Ectodermal cell (in vitro differentiated cells): Measurements from ENCODE around the gene SGCB.
A peak's percentile ranks its signal among the peaks of the same experiment; 100 is the strongest.

Source experiments
- H3K27ac ChIP-seq: 2 replicates; pipeline ENCODE4 v1.7.0; 2013; ENCODE audit warnings: mild to moderate bottlenecking, low read depth, low read length; ENCODE audit not compliant: insufficient read depth, poor library complexity, severe bottlenecking
- H3K27me3 ChIP-seq: 2 replicates; pipeline ENCODE4 v1.7.0; 2013; ENCODE audit warnings: mild to moderate bottlenecking, low read length; ENCODE audit not compliant: insufficient read depth, control insufficient read depth, poor library complexity, severe bottlenecking
- H3K36me3 ChIP-seq: one replicate; pipeline ENCODE4 v1.7.0; 2013; ENCODE audit warnings: low read length; ENCODE audit not compliant: control insufficient read depth, insufficient read depth
- H3K4me1 ChIP-seq: one replicate; pipeline ENCODE4 v1.7.0; 2013; ENCODE audit warnings: low read length; ENCODE audit not compliant: control insufficient read depth, insufficient read depth
- H3K4me3 ChIP-seq: 2 replicates; pipeline ENCODE4 v1.7.0; 2013; ENCODE audit warnings: low read depth, low read length, control low read depth; ENCODE audit not compliant: insufficient read depth
- H3K9me3 ChIP-seq: 2 replicates; pipeline ENCODE4 v1.7.0; 2013; ENCODE audit warnings: mild to moderate bottlenecking, low read length, moderate library complexity; ENCODE audit not compliant: control insufficient read depth
- WGBS, 2 experiments: methylation state at CpG; one replicate each; pipeline ENCODE4 v1.1.7; 2013; ENCODE audit warnings: missing lambda C conversion rate in 2 of 2; 5-methylcytosine and 5-hydroxymethylcytosine counted together

The SGCB gene

DNA sequence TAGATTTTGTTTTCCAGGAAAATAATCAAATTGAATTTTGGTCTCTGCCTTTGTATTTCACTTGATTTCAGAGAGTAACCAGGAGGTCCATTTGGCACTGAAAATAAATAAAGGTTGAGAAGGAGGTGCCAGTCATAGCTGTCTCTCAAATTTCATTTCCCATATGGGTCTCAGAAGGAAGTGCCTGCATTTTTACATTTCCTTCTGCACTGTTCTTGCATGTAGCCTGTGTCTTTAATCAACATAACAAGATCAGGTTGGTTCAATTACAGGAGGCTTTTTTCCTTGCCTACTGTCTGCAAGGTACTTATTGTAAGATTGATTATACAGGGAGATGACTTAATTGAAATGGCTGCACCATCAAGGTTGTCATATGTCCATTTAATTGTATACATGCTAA is 33.7 kb downstream of the SGCB start:
- Histone ChIP-seq H3K27me3 (no peaks in the 10 kb centered on the region), H3K27ac (no peak overlapping the region), H3K36me3 (no peaks in the 10 kb centered on the region)

DNA sequence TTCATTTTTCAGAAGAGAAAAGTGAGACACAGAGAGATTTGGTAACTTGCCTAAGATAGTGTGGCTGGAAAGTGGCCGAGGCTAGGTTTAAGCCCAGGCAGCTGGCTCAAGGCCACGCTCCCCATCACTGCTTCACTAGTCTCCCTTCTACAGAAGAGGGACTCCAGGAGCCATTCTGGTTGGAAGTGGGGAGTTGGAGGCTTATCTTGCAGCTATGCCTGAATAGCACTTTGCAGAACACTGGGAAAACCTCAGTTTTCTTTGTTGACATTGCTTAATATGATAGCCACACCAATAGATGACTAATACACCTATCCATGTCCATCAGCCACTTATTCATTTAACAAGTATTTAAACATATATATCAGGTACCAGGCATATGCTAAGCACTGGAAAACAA is 36.5 kb downstream of the SGCB start:
- H3K27me3 ChIP-seq = no peaks in the 10 kb centered on the region
- H3K27ac ChIP-seq = no peak overlapping the region
- no peaks in the 10 kb centered on the region for H3K9me3 ChIP-seq
- no peak overlapping the region for H3K4me3 ChIP-seq
- H3K36me3 ChIP-seq = no peaks in the 10 kb centered on the region
- 93 to 96% methylated on average over 2 of the region's 2 CpGs for WGBS, 2 experiments
- peaks cover 3% of the 10 kb centered on the region for H3K4me1 ChIP-seq

More for the DNA sequence above, 33.7 kb downstream of the SGCB start:
- no peaks in the 10 kb centered on the region for H3K9me3 ChIP-seq
- no peak overlapping the region for H3K4me3 ChIP-seq
- no peaks in the 10 kb centered on the region for H3K4me1 ChIP-seq

DNA sequence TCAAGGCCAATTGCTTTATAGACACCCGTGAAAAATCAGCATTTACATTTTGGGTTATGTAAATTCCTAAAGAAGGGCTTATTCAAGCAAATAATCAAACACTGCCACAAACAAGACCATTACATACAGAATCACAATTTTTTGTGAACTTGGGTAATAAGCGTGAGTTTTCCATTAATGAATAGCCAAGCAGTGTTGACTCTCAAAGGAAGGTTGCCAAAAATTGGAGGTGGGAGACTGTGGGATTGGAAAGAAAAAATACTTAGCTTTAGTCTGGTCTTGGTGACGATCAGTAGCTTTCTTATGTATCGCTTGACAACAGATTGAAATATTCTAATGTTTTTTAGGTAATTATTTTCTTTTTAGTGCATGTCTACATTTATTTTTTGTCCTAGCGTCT is 38.8 kb downstream of the SGCB start:
- Histone ChIP-seq H3K27ac (no peak overlapping the region), H3K36me3 (peaks cover 4% of the 10 kb centered on the region), H3K27me3 (no peaks in the 10 kb centered on the region), H3K9me3 (no peaks in the 10 kb centered on the region), H3K4me1 (peaks cover 3% of the 10 kb centered on the region), H3K4me3 (no peak overlapping the region)
- 94% methylated on average over 4 of the region's 5 CpGs for WGBS, 2 experiments

DNA sequence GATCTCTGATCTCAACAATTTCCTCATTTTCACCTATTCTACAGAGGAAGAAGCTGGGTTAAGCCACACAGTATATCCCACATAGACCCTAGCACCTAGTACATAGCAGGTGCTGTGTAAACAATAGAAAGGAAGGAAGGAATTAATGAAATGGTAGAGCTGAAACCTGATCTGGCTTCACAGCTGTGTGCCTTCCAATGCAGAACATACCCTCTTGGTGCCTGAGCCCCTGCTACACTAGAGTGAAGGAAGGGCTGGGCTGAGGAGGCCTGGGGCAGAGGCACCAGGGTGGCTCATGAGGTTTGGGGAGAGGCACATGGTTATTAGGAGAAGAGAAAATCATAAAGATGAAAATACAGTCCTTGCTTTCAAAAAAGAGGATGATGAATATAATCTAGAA is 39.3 kb downstream of the SGCB start:
- Histone ChIP-seq H3K27ac (no peak overlapping the region), H3K27me3 (no peaks in the 10 kb centered on the region), H3K9me3 (no peaks in the 10 kb centered on the region), H3K36me3 (peaks cover 4% of the 10 kb centered on the region), H3K4me1 (peaks cover 3% of the 10 kb centered on the region), H3K4me3 (no peak overlapping the region)

DNA sequence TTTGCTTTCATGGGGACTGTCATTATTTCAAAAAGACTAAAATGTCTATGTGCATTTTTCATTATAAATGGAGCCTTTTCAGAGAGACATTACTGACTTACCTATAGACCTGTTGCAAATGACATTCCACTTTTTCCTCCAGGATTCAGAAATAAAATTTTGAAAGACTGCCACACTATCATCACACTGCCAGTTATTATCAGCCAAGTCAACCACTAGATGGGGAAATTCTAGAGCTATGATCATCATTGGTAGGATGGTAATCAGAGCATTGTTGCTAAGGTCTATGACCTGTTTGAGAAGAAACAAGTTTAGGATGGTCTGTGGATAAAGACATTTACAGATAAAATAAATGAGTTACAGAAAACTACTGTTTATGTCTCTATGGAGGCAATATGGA is 40.5 kb downstream of the SGCB start:
- H3K4me1 ChIP-seq = peaks cover 3% of the 10 kb centered on the region
- H3K27ac ChIP-seq = no peak overlapping the region
- no peaks in the 10 kb centered on the region for H3K9me3 ChIP-seq
- peaks cover 4% of the 10 kb centered on the region for H3K36me3 ChIP-seq
- no peak overlapping the region for H3K4me3 ChIP-seq
- no peaks in the 10 kb centered on the region for H3K27me3 ChIP-seq

DNA sequence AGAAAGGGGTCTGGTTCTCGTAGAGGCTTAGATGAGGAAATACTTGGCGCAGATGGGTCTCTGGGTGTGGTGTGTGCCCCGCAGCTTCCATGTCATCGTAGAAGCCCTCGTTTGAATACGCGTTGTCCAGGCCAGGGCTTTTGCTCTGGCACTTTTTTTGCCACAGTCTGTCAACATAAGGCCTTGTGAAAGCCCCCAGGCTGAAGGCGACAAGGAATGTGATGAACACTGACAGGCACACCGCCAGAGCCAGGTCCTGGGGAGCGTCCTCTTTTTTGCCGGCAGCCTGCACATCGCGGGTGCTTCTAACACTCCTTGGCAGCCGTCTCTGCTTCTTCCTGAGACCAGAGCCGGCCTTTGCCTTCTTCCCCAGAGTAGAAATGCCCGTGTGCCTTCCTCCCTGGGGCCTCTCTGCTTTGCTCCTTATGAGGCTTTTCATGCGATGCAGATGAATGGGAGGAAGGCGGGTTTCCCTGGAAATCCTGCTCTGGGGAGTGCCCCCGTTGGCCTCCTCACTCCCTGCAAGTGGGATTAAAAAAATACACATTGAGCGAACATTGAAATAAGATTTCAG is 42.4 kb downstream of the SGCB start:
- no peaks in the 10 kb centered on the region for H3K9me3 ChIP-seq
- no peak overlapping the region for H3K4me3 ChIP-seq
- H3K27ac ChIP-seq = peak overlapping the region; percentile 38
- H3K4me1 ChIP-seq = peaks cover 3% of the 10 kb centered on the region
- H3K36me3 ChIP-seq = peaks cover 4% of the 10 kb centered on the region
- WGBS, 2 experiments = 65 to 72% methylated on average over 20 of the region's 20 CpGs
- H3K27me3 ChIP-seq = no peaks in the 10 kb centered on the region
